GM21515 (cell line): ENCODE results near the gene DAB2IP.

Experiments used
- ATAC-seq: cut with Tn5 transposase; IDR thresholded peaks from one replicate; pipeline ENCODE4 v1.9.1; 2021; ENCODE audit not compliant: unreplicated experiment

The DAB2IP gene

GRCh38 chr9:121662359-121662758, 10.9 kb downstream of the DAB2IP start:
- no peak for ATAC-seq

- ATAC-seq, result no peak
Measured at GRCh38 chr9:121662891-121663580, 11.6 kb downstream of the DAB2IP start.

GRCh38 chr9:121663591-121663990, 12.2 kb downstream of the DAB2IP start:
- ATAC-seq, result no peak

- no peak for ATAC-seq
Measured at GRCh38 chr9:121666294-121666693, 14.9 kb downstream of the DAB2IP start.

- no peak for ATAC-seq
Measured at GRCh38 chr9:121667214-121667613, 15.8 kb downstream of the DAB2IP start.

GRCh38 chr9:121667890-121668289, 16.5 kb downstream of the DAB2IP start:
- ATAC-seq, result no peak

- no peak for ATAC-seq
Measured at GRCh38 chr9:121670431-121670830, 19.0 kb downstream of the DAB2IP start.

- no peak for ATAC-seq
Measured at GRCh38 chr9:121671612-121672155, 20.2 kb downstream of the DAB2IP start.

- ATAC-seq, result no peak
Measured at GRCh38 chr9:121672213-121672612, 20.8 kb downstream of the DAB2IP start.

GRCh38 chr9:121672986-121673385, 21.6 kb downstream of the DAB2IP start:
- no peak for ATAC-seq

- no peak for ATAC-seq
Measured at GRCh38 chr9:121673576-121673975, 22.1 kb downstream of the DAB2IP start.

GRCh38 chr9:121674017-121674416, 22.6 kb downstream of the DAB2IP start:
- ATAC-seq, result no peak

- ATAC-seq, result no peak
Measured at GRCh38 chr9:121674952-121675351, 23.5 kb downstream of the DAB2IP start.

GRCh38 chr9:121675381-121675780, 23.9 kb downstream of the DAB2IP start:
- no peak for ATAC-seq

- ATAC-seq, result no peak
Measured at GRCh38 chr9:121675969-121676822, 24.8 kb downstream of the DAB2IP start.

- no peak for ATAC-seq
Measured at GRCh38 chr9:121676926-121677325, 25.5 kb downstream of the DAB2IP start.

GRCh38 chr9:121678501-121679022, 27.1 kb downstream of the DAB2IP start:
- no peak for ATAC-seq

- no peak for ATAC-seq
Measured at GRCh38 chr9:121679901-121680635, 28.6 kb downstream of the DAB2IP start.

- ATAC-seq, result no peak
Measured at GRCh38 chr9:121681404-121681803, 30.0 kb downstream of the DAB2IP start.

- no peak for ATAC-seq
Measured at GRCh38 chr9:121682201-121682600, 30.8 kb downstream of the DAB2IP start.

- no peak for ATAC-seq
Measured at GRCh38 chr9:121682926-121683515, 31.6 kb downstream of the DAB2IP start.
